Measurements from ENCODE around the gene MALAT1. TPM values are rescaled to one million over a fixed set of nuclear protein-coding genes. Genes with fewer than 3 reads are reported as not detected.

Gene MALAT1
- total and polyA plus RNA-seq, 2 of the 13 experiments (the other 11 are each of a cell fraction or from before 2014, with no cell fraction given), result 143 to 1,237 TPM

- TF ChIP-seq TFE3 (CRISPR knock-in tag; IDR thresholded peaks at IDR 0.05) (peak; percentile 90), SUZ12 (IDR thresholded peaks at IDR 0.05; ENCODE audit: low read depth, low read length) (no peak), ZKSCAN1 (IDR thresholded peaks at IDR 0.05; ENCODE audit: low read length) (no peak; the same call in 1 of the 2 replicates), NR2F6 (IDR thresholded peaks at IDR 0.05) (no peak), NR2F6 (CRISPR knock-in tag; IDR thresholded peaks at IDR 0.05) (0 out of 2 replicates have a peak, but pooled peaks have one; percentile 50), ZNF256 (CRISPR knock-in tag; conservative IDR thresholded peaks at IDR 0.05) (no peak), ZNF331 (CRISPR knock-in tag; IDR thresholded peaks at IDR 0.05) (peak; percentile 84; the same call in 1 of the 2 replicates), NFE2 (CRISPR knock-in tag; IDR thresholded peaks at IDR 0.05) (no peak), BRCA1 (CRISPR knock-in tag; IDR thresholded peaks at IDR 0.05) (no peak), BATF2 (CRISPR knock-in tag; IDR thresholded peaks at IDR 0.05) (no peak), TMF1 (CRISPR knock-in tag; IDR thresholded peaks at IDR 0.05; ENCODE audit: low read depth) (no peak; the same call in 1 of the 2 replicates), FOXO4 (CRISPR knock-in tag; conservative IDR thresholded peaks at IDR 0.05) (no peak), AFF4 (CRISPR knock-in tag; IDR thresholded peaks at IDR 0.05) (no peak), HHEX (CRISPR knock-in tag; IDR thresholded peaks at IDR 0.05) (no peak), ZNF10 (CRISPR knock-in tag; IDR thresholded peaks at IDR 0.05; ENCODE audit: borderline replicate concordance, low read depth) (no peak), ZNF275 (CRISPR knock-in tag; IDR thresholded peaks at IDR 0.05; ENCODE audit: borderline replicate concordance) (no peak; the same call in 1 of the 2 replicates), MLX (CRISPR knock-in tag; IDR thresholded peaks at IDR 0.05) (peak; percentile 76; the same call in 1 of the 2 replicates), MYC (CRISPR knock-in tag; IDR thresholded peaks at IDR 0.05; ENCODE audit: borderline replicate concordance) (peak; percentile 96), SETDB1 (CRISPR knock-in tag; IDR thresholded peaks at IDR 0.05; ENCODE audit: borderline replicate concordance) (no peak), BCL6 (CRISPR knock-in tag; IDR thresholded peaks at IDR 0.05) (peak; percentile 80), TCF12 (IDR thresholded peaks at IDR 0.05) (no peak), TCF12 (CRISPR knock-in tag; IDR thresholded peaks at IDR 0.05) (peak; percentile 90)
Measured at GRCh38 chr11:65497141-65498041, 1.5 kb upstream of the MALAT1 start (continued).

All from HepG2 (cell line).